Measurements from ENCODE around the gene CCDC88C. TPM values are rescaled to one million over a fixed set of nuclear protein-coding genes. Genes with fewer than 3 reads are reported as not detected.

The CCDC88C gene
- total RNA-seq, 1 experiment from 2014 or later, result 14.7 TPM

GRCh38 chr14:91399868-91400640, 17.6 kb downstream of the CCDC88C start:
- no peak for DNase-seq (ENCODE audit: extremely low read depth, low read depth)

GRCh38 chr14:91398707-91399106, 18.9 kb downstream of the CCDC88C start:
- no peak for DNase-seq (ENCODE audit: extremely low read depth, low read depth)

GRCh38 chr14:91397965-91398591, 19.5 kb downstream of the CCDC88C start:
- no peak for DNase-seq (ENCODE audit: extremely low read depth, low read depth)

GRCh38 chr14:91396959-91397815, 20.4 kb downstream of the CCDC88C start:
- DNase-seq (ENCODE audit: extremely low read depth, low read depth), result no peak

GRCh38 chr14:91396013-91396660, 21.5 kb downstream of the CCDC88C start:
- DNase-seq (ENCODE audit: extremely low read depth, low read depth), result no peak

GRCh38 chr14:91395466-91395865, 22.2 kb downstream of the CCDC88C start:
- no peak for DNase-seq (ENCODE audit: extremely low read depth, low read depth)

- no peak for DNase-seq (ENCODE audit: extremely low read depth, low read depth)
These were observed 23.2 kb downstream of the CCDC88C start for GRCh38 chr14:91394105-91395081.

- no peak for DNase-seq (ENCODE audit: extremely low read depth, low read depth)
These were observed 24.9 kb downstream of the CCDC88C start for GRCh38 chr14:91392623-91393303.

- no peak for DNase-seq (ENCODE audit: extremely low read depth, low read depth)
These were observed 27.3 kb downstream of the CCDC88C start for GRCh38 chr14:91390165-91390778.

GRCh38 chr14:91389150-91389549, 28.5 kb downstream of the CCDC88C start:
- DNase-seq (ENCODE audit: extremely low read depth, low read depth), result no peak

GRCh38 chr14:91388551-91388975, 29.1 kb downstream of the CCDC88C start:
- no peak for DNase-seq (ENCODE audit: extremely low read depth, low read depth)

- no peak for DNase-seq (ENCODE audit: extremely low read depth, low read depth)
These were observed 29.7 kb downstream of the CCDC88C start for GRCh38 chr14:91387951-91388381.

GRCh38 chr14:91387169-91387835, 30.3 kb downstream of the CCDC88C start:
- DNase-seq (ENCODE audit: extremely low read depth, low read depth), result no peak

GRCh38 chr14:91385697-91386096, 31.9 kb downstream of the CCDC88C start:
- DNase-seq (ENCODE audit: extremely low read depth, low read depth), result no peak

- DNase-seq (ENCODE audit: extremely low read depth, low read depth), result no peak
These were observed 32.4 kb downstream of the CCDC88C start for GRCh38 chr14:91385224-91385623.

- no peak for DNase-seq (ENCODE audit: extremely low read depth, low read depth)
These were observed 34.2 kb downstream of the CCDC88C start for GRCh38 chr14:91383439-91383838.

GRCh38 chr14:91381801-91382670, 35.6 kb downstream of the CCDC88C start:
- DNase-seq (ENCODE audit: extremely low read depth, low read depth), result no peak

Measured in NCI-H460 (cell line).